GM23338 (cell line): Measurements from ENCODE around the gene NINJ2. TPM values are rescaled to one million over a fixed set of nuclear protein-coding genes. Genes with fewer than 3 reads are reported as not detected.

Experiments used
- ATAC-seq: fragments of 200-7000 bp; cut with Tn5 transposase; 3 replicates; pipeline ENCODE4 v1.9.1; 2020
- DNase-seq: peaks from one replicate; pipeline ENCODE4 v3.0.0-alpha.2; 2015; ENCODE audit warnings: low spot score
- H2AFZ ChIP-seq: fragments of 200-600 bp; sonication (generic); 2 replicates; pipeline ENCODE4 v1.8.0; 2016; ENCODE audit warnings: antibody characterized with exemption, mild to moderate bottlenecking, moderate library complexity
- H3F3A ChIP-seq: fragments of 200-600 bp; sonication (generic); replicated peaks from 2 replicates; pipeline ENCODE4 v1.8.0; 2017; ENCODE audit warnings: antibody characterized with exemption, mixed run types, low read depth
- H3K27ac ChIP-seq: fragments of 200-600 bp; sonication (generic); 2 replicates; pipeline ENCODE4 v1.6.1; 2016; ENCODE audit warnings: low read depth
- H3K27me3 ChIP-seq: fragments of 200-600 bp; sonication (generic); 2 replicates; pipeline ENCODE4 v1.8.0; 2016; ENCODE audit warnings: mild to moderate bottlenecking, mixed run types, moderate library complexity; ENCODE audit not compliant: insufficient read depth
- H3K36me3 ChIP-seq: fragments of 200-600 bp; sonication (generic); 2 replicates; pipeline ENCODE4 v1.8.0; 2016; ENCODE audit warnings: mild to moderate bottlenecking; ENCODE audit not compliant: insufficient read depth
- H3K4me1 ChIP-seq: fragments of 200-600 bp; sonication (generic); 2 replicates; pipeline ENCODE4 v1.8.0; 2016; ENCODE audit warnings: mild to moderate bottlenecking, moderate library complexity; ENCODE audit not compliant: insufficient read depth
- H3K4me2 ChIP-seq: fragments of 200-600 bp; sonication (generic); 2 replicates; pipeline ENCODE4 v1.7.1; 2017; ENCODE audit warnings: mixed run types
- H3K4me3 ChIP-seq: fragments of 200-600 bp; sonication (generic); 2 replicates; pipeline ENCODE4 v1.6.1; 2016; ENCODE audit warnings: mixed run types
- H3K79me2 ChIP-seq: fragments of 200-600 bp; sonication (generic); replicated peaks from 2 replicates; pipeline ENCODE4 v1.8.0; 2017; ENCODE audit warnings: mild to moderate bottlenecking; ENCODE audit not compliant: insufficient read depth
- H3K9me2 ChIP-seq: fragments of 200-600 bp; sonication (generic); 2 replicates; pipeline ENCODE4 v1.8.0; 2017; ENCODE audit not compliant: insufficient read depth
- H4K20me1 ChIP-seq: fragments of 200-600 bp; sonication (generic); replicated peaks from 2 replicates; pipeline ENCODE4 v1.8.0; 2017; ENCODE audit warnings: mild to moderate bottlenecking; ENCODE audit not compliant: insufficient read depth
- H3K27ac Mint-ChIP-seq: 2 replicates; pipeline ENCODE4 v1.8.0; 2020; ENCODE audit warnings: inconsistent platforms, mild to moderate bottlenecking, moderate library complexity, mixed read lengths
- H3K27me3 Mint-ChIP-seq: 3 replicates; pipeline ENCODE4 v1.8.0; 2022; ENCODE audit warnings: low read depth, mild to moderate bottlenecking, moderate library complexity, mixed read lengths, inconsistent platforms; ENCODE audit not compliant: insufficient read depth, poor library complexity
- H3K36me3 Mint-ChIP-seq: 3 replicates; pipeline ENCODE4 v1.8.0; 2021; ENCODE audit warnings: low read depth, mild to moderate bottlenecking, inconsistent platforms, moderate library complexity, mixed read lengths
- H3K4me1 Mint-ChIP-seq: 3 replicates; pipeline ENCODE4 v1.8.0; 2020; ENCODE audit warnings: mild to moderate bottlenecking, inconsistent platforms, mixed read lengths
- H3K4me3 Mint-ChIP-seq: 3 replicates; pipeline ENCODE4 v1.8.0; 2021; ENCODE audit warnings: moderate library complexity, mild to moderate bottlenecking, inconsistent platforms, mixed read lengths
- H3K9me3 Mint-ChIP-seq: 3 replicates; pipeline ENCODE4 v1.8.0; 2020; ENCODE audit warnings: moderate library complexity, mild to moderate bottlenecking, inconsistent platforms, mixed read lengths
- CREB1 ChIP-seq: fragments of 250-450 bp; sonication (Bioruptor Pico); IDR thresholded peaks from 2 replicates; pipeline ENCODE4 v1.5.0; 2020; ENCODE audit warnings: low read depth, mild to moderate bottlenecking, moderate library complexity
- EZH2 ChIP-seq: fragments of 200-600 bp; sonication (generic); IDR thresholded peaks from one replicate; pipeline ENCODE4 v1.8.0; 2017; ENCODE audit warnings: antibody characterized with exemption, mild to moderate bottlenecking, low read depth; ENCODE audit not compliant: unreplicated experiment
- JUNB ChIP-seq: IDR thresholded peaks from one replicate; pipeline ENCODE4 v1.6.1; 2016; ENCODE audit warnings: antibody characterized with exemption; ENCODE audit not compliant: unreplicated experiment
- NANOG ChIP-seq: IDR thresholded peaks from 2 replicates; pipeline ENCODE4 v1.6.1; 2016; ENCODE audit warnings: antibody characterized with exemption, borderline replicate concordance
- POLR2AphosphoS5 ChIP-seq: IDR thresholded peaks from 2 replicates; pipeline ENCODE4 v1.6.1; 2016; ENCODE audit warnings: antibody characterized with exemption, low read depth
- ZNF331 ChIP-seq: fragments of 250-450 bp; sonication (Bioruptor Pico); IDR thresholded peaks from 2 replicates; pipeline ENCODE4 v1.5.0; 2020; ENCODE audit warnings: low read depth, mild to moderate bottlenecking, moderate library complexity
- polyA plus RNA-seq: library from polyadenylated mRNA; unstranded; fragments of >200 nt; fragmentation: Nextera tagmentation; extraction: Ambion mirVana; gene quantifications from 2 replicates; pipeline ENCODE4 v1.2.1, GENCODE V29; 2016
- total RNA-seq: library from RNA; depleted of rRNA; stranded (reverse); fragments of >200 nt; shearing (Covaris generic); gene quantifications from 2 replicates; pipeline ENCODE4 v1.2.3, GENCODE V29; 2014
- TF ChIP-seq, protein P1 (sequence below): fragments of 250-450 bp; sonication (Bioruptor Pico); IDR thresholded peaks from 2 replicates; pipeline ENCODE4 v1.5.0; 2020; ENCODE audit warnings: mild to moderate bottlenecking, moderate library complexity
- TF ChIP-seq, protein P2 (sequence below): IDR thresholded peaks from 2 replicates; pipeline ENCODE4 v1.6.1; 2016; ENCODE audit warnings: antibody characterized with exemption
- TF ChIP-seq, protein P3 (sequence below): IDR thresholded peaks from one replicate; pipeline ENCODE4 v1.6.1; 2018; ENCODE audit warnings: antibody characterized with exemption; ENCODE audit not compliant: unreplicated experiment

The NINJ2 gene
- total and polyA plus RNA-seq, 2 experiments from 2014 or later, result 0.94 to 2.6 TPM

DNA sequence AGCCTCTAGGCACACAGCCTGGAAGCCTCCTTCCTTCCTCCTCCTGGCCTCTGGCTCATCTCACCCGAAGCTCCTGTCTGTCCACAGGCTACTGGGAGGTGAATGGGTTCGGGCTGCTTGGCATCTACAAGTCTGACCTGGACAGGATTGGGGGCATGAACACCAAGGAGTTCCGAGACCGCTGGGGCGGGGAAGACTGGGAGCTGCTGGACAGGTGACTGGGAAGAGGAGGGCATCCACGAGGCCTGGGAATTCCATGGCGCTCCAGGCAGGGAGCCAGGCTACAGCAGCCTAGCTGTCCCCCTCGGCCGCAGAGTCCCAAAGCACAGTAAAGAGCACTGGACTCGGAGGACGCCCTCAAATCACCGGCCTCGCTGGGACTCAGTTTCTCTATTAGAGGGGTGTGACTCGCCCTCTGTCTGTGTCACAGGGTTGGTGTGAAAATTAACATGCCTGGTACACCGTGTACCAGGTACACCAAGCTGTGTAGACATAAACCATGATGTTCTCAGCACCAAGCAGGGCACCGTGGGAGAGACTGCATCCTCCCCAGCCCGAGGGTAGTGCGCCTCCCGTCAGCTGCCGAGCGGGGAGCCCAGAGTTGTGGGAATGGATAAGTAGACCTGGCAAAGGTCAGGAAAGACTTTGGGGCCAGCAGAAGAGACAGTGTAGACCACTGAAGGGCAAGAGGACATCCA is 103.9 kb downstream of the NINJ2 start (continued):
- TF ChIP-seq, protein P1, sequence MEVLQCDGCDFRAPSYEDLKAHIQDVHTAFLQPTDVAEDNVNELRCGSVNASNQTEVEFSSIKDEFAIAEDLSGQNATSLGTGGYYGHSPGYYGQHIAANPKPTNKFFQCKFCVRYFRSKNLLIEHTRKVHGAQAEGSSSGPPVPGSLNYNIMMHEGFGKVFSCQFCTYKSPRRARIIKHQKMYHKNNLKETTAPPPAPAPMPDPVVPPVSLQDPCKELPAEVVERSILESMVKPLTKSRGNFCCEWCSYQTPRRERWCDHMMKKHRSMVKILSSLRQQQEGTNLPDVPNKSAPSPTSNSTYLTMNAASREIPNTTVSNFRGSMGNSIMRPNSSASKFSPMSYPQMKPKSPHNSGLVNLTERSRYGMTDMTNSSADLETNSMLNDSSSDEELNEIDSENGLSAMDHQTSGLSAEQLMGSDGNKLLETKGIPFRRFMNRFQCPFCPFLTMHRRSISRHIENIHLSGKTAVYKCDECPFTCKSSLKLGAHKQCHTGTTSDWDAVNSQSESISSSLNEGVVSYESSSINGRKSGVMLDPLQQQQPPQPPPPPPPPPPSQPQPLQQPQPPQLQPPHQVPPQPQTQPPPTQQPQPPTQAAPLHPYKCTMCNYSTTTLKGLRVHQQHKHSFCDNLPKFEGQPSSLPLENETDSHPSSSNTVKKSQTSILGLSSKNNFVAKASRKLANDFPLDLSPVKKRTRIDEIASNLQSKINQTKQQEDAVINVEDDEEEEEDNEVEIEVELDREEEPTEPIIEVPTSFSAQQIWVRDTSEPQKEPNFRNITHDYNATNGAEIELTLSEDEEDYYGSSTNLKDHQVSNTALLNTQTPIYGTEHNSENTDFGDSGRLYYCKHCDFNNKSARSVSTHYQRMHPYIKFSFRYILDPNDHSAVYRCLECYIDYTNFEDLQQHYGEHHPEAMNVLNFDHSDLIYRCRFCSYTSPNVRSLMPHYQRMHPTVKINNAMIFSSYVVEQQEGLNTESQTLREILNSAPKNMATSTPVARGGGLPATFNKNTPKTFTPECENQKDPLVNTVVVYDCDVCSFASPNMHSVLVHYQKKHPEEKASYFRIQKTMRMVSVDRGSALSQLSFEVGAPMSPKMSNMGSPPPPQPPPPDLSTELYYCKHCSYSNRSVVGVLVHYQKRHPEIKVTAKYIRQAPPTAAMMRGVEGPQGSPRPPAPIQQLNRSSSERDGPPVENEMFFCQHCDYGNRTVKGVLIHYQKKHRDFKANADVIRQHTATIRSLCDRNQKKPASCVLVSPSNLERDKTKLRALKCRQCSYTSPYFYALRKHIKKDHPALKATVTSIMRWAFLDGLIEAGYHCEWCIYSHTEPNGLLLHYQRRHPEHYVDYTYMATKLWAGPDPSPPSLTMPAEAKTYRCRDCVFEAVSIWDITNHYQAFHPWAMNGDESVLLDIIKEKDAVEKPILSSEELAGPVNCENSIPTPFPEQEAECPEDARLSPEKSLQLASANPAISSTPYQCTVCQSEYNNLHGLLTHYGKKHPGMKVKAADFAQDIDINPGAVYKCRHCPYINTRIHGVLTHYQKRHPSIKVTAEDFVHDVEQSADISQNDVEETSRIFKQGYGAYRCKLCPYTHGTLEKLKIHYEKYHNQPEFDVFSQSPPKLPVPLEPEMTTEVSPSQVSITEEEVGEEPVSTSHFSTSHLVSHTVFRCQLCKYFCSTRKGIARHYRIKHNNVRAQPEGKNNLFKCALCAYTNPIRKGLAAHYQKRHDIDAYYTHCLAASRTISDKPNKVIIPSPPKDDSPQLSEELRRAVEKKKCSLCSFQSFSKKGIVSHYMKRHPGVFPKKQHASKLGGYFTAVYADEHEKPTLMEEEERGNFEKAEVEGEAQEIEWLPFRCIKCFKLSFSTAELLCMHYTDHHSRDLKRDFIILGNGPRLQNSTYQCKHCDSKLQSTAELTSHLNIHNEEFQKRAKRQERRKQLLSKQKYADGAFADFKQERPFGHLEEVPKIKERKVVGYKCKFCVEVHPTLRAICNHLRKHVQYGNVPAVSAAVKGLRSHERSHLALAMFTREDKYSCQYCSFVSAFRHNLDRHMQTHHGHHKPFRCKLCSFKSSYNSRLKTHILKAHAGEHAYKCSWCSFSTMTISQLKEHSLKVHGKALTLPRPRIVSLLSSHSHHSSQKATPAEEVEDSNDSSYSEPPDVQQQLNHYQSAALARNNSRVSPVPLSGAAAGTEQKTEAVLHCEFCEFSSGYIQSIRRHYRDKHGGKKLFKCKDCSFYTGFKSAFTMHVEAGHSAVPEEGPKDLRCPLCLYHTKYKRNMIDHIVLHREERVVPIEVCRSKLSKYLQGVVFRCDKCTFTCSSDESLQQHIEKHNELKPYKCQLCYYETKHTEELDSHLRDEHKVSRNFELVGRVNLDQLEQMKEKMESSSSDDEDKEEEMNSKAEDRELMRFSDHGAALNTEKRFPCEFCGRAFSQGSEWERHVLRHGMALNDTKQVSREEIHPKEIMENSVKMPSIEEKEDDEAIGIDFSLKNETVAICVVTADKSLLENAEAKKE (CRISPR knock-in tag), result no peak
- TF ChIP-seq, protein P2, sequence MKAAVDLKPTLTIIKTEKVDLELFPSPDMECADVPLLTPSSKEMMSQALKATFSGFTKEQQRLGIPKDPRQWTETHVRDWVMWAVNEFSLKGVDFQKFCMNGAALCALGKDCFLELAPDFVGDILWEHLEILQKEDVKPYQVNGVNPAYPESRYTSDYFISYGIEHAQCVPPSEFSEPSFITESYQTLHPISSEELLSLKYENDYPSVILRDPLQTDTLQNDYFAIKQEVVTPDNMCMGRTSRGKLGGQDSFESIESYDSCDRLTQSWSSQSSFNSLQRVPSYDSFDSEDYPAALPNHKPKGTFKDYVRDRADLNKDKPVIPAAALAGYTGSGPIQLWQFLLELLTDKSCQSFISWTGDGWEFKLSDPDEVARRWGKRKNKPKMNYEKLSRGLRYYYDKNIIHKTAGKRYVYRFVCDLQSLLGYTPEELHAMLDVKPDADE, result no peak

DNA sequence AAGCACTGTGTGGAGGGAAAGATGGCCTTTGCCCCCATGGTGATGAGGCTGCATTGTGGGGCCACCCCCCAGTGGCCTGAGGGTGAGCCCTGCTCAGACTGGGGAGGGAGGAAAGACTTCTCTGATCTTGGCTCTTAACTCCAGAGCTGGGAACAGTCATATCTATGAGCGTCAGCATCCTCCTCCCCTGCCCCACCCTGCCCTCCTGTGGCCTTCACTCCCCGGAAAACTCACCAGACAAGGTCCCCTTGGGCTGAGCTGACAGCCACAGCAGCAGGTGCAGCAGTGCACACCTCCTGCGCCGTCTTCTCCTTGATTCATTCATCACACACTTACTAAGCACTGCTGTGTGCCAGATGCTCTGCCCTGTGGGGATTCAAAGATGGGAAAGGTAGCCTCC is 104.7 kb downstream of the NINJ2 start:
- no peak overlapping the region for H2AFZ ChIP-seq
- H3K27ac Mint-ChIP-seq, result no peak overlapping the region
- TF ChIP-seq ZNF331 (CRISPR knock-in tag) (no peak), JUNB (no peak), NANOG (no peak), POLR2AphosphoS5 (no peak), CREB1 (CRISPR knock-in tag) (no peak), EZH2 (no peak)
- TF ChIP-seq, protein P3, sequence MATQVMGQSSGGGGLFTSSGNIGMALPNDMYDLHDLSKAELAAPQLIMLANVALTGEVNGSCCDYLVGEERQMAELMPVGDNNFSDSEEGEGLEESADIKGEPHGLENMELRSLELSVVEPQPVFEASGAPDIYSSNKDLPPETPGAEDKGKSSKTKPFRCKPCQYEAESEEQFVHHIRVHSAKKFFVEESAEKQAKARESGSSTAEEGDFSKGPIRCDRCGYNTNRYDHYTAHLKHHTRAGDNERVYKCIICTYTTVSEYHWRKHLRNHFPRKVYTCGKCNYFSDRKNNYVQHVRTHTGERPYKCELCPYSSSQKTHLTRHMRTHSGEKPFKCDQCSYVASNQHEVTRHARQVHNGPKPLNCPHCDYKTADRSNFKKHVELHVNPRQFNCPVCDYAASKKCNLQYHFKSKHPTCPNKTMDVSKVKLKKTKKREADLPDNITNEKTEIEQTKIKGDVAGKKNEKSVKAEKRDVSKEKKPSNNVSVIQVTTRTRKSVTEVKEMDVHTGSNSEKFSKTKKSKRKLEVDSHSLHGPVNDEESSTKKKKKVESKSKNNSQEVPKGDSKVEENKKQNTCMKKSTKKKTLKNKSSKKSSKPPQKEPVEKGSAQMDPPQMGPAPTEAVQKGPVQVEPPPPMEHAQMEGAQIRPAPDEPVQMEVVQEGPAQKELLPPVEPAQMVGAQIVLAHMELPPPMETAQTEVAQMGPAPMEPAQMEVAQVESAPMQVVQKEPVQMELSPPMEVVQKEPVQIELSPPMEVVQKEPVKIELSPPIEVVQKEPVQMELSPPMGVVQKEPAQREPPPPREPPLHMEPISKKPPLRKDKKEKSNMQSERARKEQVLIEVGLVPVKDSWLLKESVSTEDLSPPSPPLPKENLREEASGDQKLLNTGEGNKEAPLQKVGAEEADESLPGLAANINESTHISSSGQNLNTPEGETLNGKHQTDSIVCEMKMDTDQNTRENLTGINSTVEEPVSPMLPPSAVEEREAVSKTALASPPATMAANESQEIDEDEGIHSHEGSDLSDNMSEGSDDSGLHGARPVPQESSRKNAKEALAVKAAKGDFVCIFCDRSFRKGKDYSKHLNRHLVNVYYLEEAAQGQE, result no peak

More for the DNA sequence above, 104.7 kb downstream of the NINJ2 start:
- Histone ChIP-seq H3K9me2 (no peaks in the 10 kb centered on the region), H4K20me1 (no peaks in the 10 kb centered on the region), H3K36me3 (no peaks in the 10 kb centered on the region), H3F3A (no peaks in the 10 kb centered on the region), H3K79me2 (no peaks in the 10 kb centered on the region), H3K27ac (no peak overlapping the region), H3K4me3 (no peak overlapping the region), H3K4me1 (no peaks in the 10 kb centered on the region), H3K4me2 (no peak overlapping the region), H3K27me3 (no peaks in the 10 kb centered on the region)
- DNase-seq (no peak), ATAC-seq (no peak)
- Mint-ChIP-seq H3K27me3 (peaks cover 24% of the 10 kb centered on the region), H3K36me3 (no peaks in the 10 kb centered on the region; the same call in 2 of the 3 replicates), H3K9me3 (no peaks in the 10 kb centered on the region; the same call in 2 of the 3 replicates), H3K4me3 (no peak overlapping the region), H3K4me1 (no peaks in the 10 kb centered on the region; the same call in 2 of the 3 replicates)
